GM10266 (cell line): ENCODE results near the gene WASF3.

Source experiments
- DNase-seq: peaks from one replicate; pipeline ENCODE4 v3.0.0; 2012; ENCODE audit errors: extremely low spot score
- TF ChIP-seq, protein P1 (sequence below): IDR thresholded peaks from 2 replicates; pipeline ENCODE4 v1.5.1; 2012; ENCODE audit warnings: mild to moderate bottlenecking, low read depth; ENCODE audit not compliant: control insufficient read depth, insufficient read depth; ENCODE audit errors: missing control alignments

The WASF3 gene

DNA sequence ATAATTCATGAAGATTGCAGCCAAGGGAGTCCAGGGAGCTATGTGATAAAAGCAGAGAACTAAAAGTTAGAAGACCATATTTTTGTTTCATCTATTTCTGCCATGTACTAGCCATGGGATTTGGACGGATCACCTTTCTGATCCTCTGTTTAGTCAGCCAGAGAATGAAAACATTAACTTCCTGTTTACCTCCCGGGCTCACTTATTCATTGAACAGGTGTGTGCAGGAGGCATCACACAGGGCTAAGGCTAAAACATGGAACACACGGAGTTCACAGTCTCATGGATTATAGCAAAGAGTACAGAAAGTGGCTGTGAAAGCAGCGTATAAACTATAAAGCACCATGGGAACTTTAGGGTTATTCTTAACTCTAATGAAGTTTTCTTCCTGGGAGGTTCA lies 106.3 kb downstream of the WASF3 start:
- no peak for DNase-seq

DNA sequence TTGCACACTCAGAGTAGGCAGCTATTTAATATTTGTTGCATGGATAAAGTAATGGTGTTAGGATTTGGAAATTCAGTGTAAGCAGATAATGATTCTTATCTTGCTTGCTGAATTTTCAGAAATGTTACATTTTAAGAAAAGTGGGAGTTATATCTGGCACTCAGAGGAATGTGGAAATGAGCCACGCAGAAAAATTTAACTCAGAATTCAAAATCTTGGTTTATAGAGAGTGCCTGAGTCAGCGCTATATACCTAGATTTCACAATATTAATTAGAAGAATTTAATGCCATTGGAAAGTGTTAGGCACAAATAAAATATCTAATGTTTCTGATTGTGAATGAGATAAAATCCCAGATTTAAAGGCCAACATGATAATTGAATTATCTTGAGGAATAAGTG lies 106.8 kb downstream of the WASF3 start:
- TF ChIP-seq, protein P1, sequence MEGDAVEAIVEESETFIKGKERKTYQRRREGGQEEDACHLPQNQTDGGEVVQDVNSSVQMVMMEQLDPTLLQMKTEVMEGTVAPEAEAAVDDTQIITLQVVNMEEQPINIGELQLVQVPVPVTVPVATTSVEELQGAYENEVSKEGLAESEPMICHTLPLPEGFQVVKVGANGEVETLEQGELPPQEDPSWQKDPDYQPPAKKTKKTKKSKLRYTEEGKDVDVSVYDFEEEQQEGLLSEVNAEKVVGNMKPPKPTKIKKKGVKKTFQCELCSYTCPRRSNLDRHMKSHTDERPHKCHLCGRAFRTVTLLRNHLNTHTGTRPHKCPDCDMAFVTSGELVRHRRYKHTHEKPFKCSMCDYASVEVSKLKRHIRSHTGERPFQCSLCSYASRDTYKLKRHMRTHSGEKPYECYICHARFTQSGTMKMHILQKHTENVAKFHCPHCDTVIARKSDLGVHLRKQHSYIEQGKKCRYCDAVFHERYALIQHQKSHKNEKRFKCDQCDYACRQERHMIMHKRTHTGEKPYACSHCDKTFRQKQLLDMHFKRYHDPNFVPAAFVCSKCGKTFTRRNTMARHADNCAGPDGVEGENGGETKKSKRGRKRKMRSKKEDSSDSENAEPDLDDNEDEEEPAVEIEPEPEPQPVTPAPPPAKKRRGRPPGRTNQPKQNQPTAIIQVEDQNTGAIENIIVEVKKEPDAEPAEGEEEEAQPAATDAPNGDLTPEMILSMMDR, result no peak
- DNase-seq, result no peak

More for the DNA sequence above, 106.3 kb downstream of the WASF3 start:
- TF ChIP-seq, protein P1, result no peak

DNA sequence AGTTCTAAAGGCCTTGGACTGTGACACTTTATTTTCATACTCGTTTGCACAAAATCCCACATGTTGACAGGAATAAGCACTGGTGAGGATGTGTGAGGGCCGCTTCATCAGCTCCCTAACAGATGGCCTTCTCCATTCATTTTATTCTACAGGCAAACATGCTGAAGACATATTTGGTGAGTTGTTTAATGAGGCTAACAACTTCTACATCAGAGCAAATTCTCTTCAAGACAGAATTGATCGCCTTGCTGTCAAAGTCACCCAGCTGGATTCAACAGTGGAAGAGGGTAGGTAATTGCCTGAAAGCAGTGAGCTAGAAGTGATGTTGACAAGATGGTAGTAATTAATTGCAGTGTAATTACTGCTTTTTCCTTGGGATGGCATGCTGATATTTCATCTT lies 107.4 kb downstream of the WASF3 start:
- TF ChIP-seq, protein P1, result no peak
- no peak for DNase-seq

DNA sequence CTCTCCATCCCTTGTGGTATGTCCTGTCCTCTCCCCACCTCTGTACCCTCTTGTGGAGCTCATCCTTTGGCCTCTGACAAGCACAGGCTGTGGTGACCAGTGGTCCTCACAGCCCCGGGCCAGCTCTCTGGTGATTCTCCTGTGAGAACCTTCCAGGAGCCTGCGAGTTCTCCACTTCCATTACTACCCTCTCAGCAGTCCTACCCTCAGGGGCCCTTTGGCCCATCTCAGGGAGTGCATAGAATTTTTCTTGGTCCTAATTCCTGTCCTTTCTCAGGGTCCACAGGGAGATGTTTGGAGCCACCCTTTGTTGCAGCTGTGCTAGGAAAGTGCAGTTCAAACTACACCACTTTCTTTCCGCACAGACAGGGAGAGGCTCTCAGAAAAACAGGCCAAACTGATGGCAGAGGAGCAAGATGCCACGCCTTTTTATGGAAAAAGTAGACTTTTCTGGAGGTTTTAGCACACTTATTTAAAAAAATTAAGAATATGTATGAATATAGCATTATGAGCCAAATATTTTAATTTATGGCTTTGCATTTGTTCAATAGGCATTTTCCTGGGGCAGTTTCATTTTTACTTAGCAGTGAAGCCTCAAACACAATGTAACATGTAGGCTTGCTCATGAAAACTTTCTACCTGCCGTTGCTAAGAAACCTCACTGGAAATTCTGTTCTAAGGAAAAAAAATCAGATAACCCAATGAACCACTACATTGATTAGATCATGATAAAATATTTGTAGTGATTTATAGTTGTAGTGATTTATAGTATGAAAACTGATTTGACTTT lies 111.1 kb downstream of the WASF3 start:
- no peak for DNase-seq
- TF ChIP-seq, protein P1, result no peak

DNA sequence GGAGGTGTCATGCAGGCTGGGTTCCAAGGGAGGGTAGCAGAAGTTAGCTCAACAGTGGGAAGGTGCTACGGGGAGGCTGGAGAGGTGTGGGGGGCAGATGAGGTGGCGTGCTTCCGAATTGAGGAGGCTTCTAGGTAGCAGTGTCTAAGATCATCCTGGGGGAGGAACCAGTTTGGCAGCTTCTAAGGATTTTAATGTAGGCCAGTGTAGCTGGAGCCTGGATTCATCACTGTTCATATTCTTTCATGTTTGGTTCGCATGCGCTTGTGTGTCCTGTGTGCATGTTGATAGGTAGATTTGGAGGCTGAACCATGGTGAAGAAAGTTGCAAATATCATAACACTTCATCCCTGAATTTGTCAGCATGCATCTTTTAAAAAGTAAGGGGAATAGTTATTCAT lies 116.4 kb downstream of the WASF3 start:
- DNase-seq, result no peak
- TF ChIP-seq, protein P1, result no peak

DNA sequence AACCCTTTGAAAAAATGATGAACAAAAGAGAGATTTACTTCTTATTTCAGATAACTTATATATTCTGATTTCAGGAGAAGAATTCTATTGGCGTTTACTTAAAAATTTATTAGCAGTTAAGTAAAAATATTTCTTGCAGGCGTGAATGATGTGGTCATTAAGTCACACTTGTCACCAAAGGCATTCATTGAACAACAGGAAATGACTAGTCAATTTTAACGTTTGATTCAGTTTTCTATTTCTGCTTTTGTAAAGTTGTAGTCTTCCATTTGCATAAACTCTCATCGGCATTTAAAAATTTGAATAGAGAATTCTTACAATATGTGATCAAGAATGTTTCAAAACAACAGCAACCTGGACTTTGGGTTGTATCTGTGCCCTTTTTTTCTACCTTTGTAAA lies 119.7 kb downstream of the WASF3 start:
- TF ChIP-seq, protein P1, result no peak
- no peak for DNase-seq

DNA sequence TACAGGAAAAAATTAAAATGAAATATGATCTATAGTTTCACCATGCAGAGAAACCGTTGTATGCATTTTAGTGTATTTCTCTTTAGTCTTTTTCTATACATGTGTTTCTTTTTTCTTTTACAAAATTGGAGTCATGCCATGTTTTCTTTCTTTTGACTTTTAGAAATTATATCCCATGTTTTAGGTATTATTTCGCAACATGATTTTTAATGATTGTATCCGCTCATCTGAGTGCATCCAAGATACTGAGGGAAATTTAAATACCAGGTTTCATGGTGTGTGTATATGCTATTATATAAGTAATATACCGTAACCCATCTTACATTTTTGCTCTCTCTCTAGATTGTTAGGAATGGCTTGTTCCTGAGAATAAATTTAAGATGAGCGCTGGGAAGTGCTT lies 120.8 kb downstream of the WASF3 start:
- DNase-seq, result no peak
- TF ChIP-seq, protein P1, result no peak
